CD14-positive monocyte (primary cell): ENCODE measurements around the gene CORO1C. TPM values are rescaled to one million over a fixed set of nuclear protein-coding genes. Genes with fewer than 3 reads are reported as not detected.

Experiments used
- DNase-seq, 3 donors: peaks; one replicate each; pipeline ENCODE4 v3.0.0-alpha.2; 2011 to 2022
- H2AFZ ChIP-seq: 2 replicates; pipeline ENCODE4 v1.6.0; 2012; ENCODE audit warnings: mild to moderate bottlenecking, low read depth, low read length, inconsistent platforms; ENCODE audit not compliant: insufficient read depth, poor library complexity, severe bottlenecking
- H3K27ac ChIP-seq, 2 donors: 1 replicate in 1 of 2; 2 replicates in 1 of 2; pipeline ENCODE4 v1.5.1; 2012 to 2013; ENCODE audit warnings: low read length in 2 of 2, control low read depth in 1 of 2, inconsistent platforms in 1 of 2, low read depth in 1 of 2, mild to moderate bottlenecking in 1 of 2
- H3K27me3 ChIP-seq, 2 donors: one replicate each; pipeline versions ENCODE4 v1.6.0 to v1.6.1; 2011 to 2013; ENCODE audit warnings: low read length in 2 of 2; ENCODE audit not compliant: control insufficient read depth in 2 of 2, insufficient read depth in 2 of 2
- H3K36me3 ChIP-seq, 2 donors: replicated peaks in 1 of 2; 1 replicate in 1 of 2; 2 replicates in 1 of 2; pipeline versions ENCODE4 v1.5.1 to v1.6.1; 2012 to 2013; ENCODE audit warnings: low read length in 2 of 2, control low read depth in 1 of 2, inconsistent platforms in 1 of 2, mild to moderate bottlenecking in 1 of 2; ENCODE audit not compliant: insufficient read depth in 2 of 2, control insufficient read depth in 1 of 2
- H3K4me1 ChIP-seq, 2 donors: 1 replicate in 1 of 2; 2 replicates in 1 of 2; pipeline versions ENCODE4 v1.5.1 to v1.6.1; 2012 to 2013; ENCODE audit warnings: low read length in 2 of 2, control low read depth in 1 of 2, inconsistent platforms in 1 of 2, mild to moderate bottlenecking in 1 of 2, moderate library complexity in 1 of 2; ENCODE audit not compliant: insufficient read depth in 2 of 2, control insufficient read depth in 1 of 2
- H3K4me2 ChIP-seq: replicated peaks from 2 replicates; pipeline ENCODE3; 2012; ENCODE audit warnings: low read length, moderate library complexity, mild to moderate bottlenecking; ENCODE audit not compliant: poor library complexity, severe bottlenecking; ENCODE audit errors: extremely low read depth
- H3K4me3 ChIP-seq, 3 experiments: fragments of 200-600 bp in 1 of 3; sonication (generic) in 1 of 3; replicated peaks in 1 of 3; 1 replicate in 2 of 3; 2 replicates in 1 of 3; pipeline ENCODE4 v1.5.1; 2011 to 2013; ENCODE audit warnings: low read length in 3 of 3, mild to moderate bottlenecking in 3 of 3, control low read depth in 2 of 3, low read depth in 2 of 3, inconsistent platforms in 1 of 3, moderate library complexity in 1 of 3
- H3K79me2 ChIP-seq: 2 replicates; pipeline ENCODE4 v1.6.0; 2012; ENCODE audit warnings: mild to moderate bottlenecking, control low read depth, inconsistent platforms, low read length, moderate library complexity; ENCODE audit not compliant: insufficient read depth
- H3K9ac ChIP-seq: 2 replicates; pipeline ENCODE4 v1.6.0; 2017; ENCODE audit warnings: low read length, mild to moderate bottlenecking; ENCODE audit not compliant: insufficient read depth, poor library complexity, severe bottlenecking
- H3K9me3 ChIP-seq, 2 donors: replicated peaks in 1 of 2; 1 replicate in 1 of 2; 2 replicates in 1 of 2; pipeline versions ENCODE4 v1.5.1 to v1.6.1; 2012 to 2013; ENCODE audit warnings: low read length in 2 of 2, control low read depth in 1 of 2; ENCODE audit not compliant: control insufficient read depth in 1 of 2, insufficient read depth in 1 of 2
- H4K20me1 ChIP-seq: 2 replicates; pipeline ENCODE4 v1.6.0; 2012; ENCODE audit warnings: mild to moderate bottlenecking, low read length, control low read depth, moderate library complexity; ENCODE audit not compliant: insufficient read depth
- H3K27ac Mint-ChIP-seq, 7 donors: one replicate each; pipeline ENCODE4 v1.8.0; 2020; ENCODE audit warnings: mild to moderate bottlenecking in 7 of 7, mixed read lengths in 7 of 7, moderate library complexity in 6 of 7, inconsistent platforms in 2 of 7
- H3K27me3 Mint-ChIP-seq, 3 donors: one replicate each; pipeline ENCODE4 v1.8.0; 2021 to 2022; ENCODE audit warnings: low read depth in 3 of 3, mild to moderate bottlenecking in 3 of 3, mixed read lengths in 3 of 3, moderate library complexity in 3 of 3, inconsistent platforms in 1 of 3
- H3K36me3 Mint-ChIP-seq, 2 donors: one replicate each; pipeline ENCODE4 v1.8.0; 2020; ENCODE audit warnings: mixed read lengths in 2 of 2, inconsistent platforms in 1 of 2, mild to moderate bottlenecking in 1 of 2
- H3K4me1 Mint-ChIP-seq: one replicate; pipeline ENCODE4 v1.8.0; 2020; ENCODE audit warnings: mild to moderate bottlenecking, mixed read lengths
- H3K4me3 Mint-ChIP-seq, 2 donors: one replicate each; pipeline ENCODE4 v1.8.0; 2020; ENCODE audit warnings: mild to moderate bottlenecking in 2 of 2, mixed read lengths in 2 of 2, moderate library complexity in 1 of 2
- H3K9me3 Mint-ChIP-seq, 7 donors: one replicate each; pipeline ENCODE4 v1.8.0; 2020 to 2022; ENCODE audit warnings: mixed read lengths in 7 of 7, mild to moderate bottlenecking in 6 of 7, moderate library complexity in 6 of 7, inconsistent platforms in 2 of 7
- CTCF ChIP-seq: fragments of 200-600 bp; IDR thresholded peaks from one replicate; pipeline ENCODE4 v1.8.0; 2022; ENCODE audit warnings: antibody characterized with exemption, mild to moderate bottlenecking
- WGBS: methylation state at CpG from one replicate; pipeline ENCODE4 v1.1.5; 2013; ENCODE audit warnings: missing lambda C conversion rate; ENCODE audit not compliant: insufficient coverage; 5-methylcytosine and 5-hydroxymethylcytosine counted together
- intact Hi-C, 2 donors: fragments of 100-400 bp; cut with micrococcal nuclease; formaldehyde crosslinking; loops; one replicate each; pipeline versions ENCODE4 v1.15.0 to v1.15.1; 2023
- polyA plus RNA-seq, 3 donors: library from polyadenylated mRNA; depleted of rRNA in 1 of 3; unstranded in 2 of 3; stranded (reverse) in 1 of 3; fragments of 300-500 nt in 2 of 3; fragments of >200 nt in 1 of 3; fragmentation: Illumina TruSeq in 2 of 3; gene quantifications; 1 replicate in 2 of 3; 2 replicates in 1 of 3; pipeline ENCODE4 v1.2.3, GENCODE V29; 2012 to 2021

Gene CORO1C
- polyA plus RNA-seq, 3 donors: 77.5 to 285 (median 229) TPM

GRCh38 chr12:108630481-108631207 lies 100.7 kb downstream of the CORO1C start:
- H3K4me3 Mint-ChIP-seq: peak overlapping the region; percentile 86 to 96
- peaks cover 28 to 43% of the 10 kb centered on the region in 2 donors for H3K36me3 Mint-ChIP-seq
- Histone ChIP-seq H3K9me3 (no peaks in the 10 kb centered on the region), H3K27ac (peak overlapping the region; percentile 66 to 81), H3K4me3 (peak overlapping the region in 1 of 3 experiments; percentile 88), H3K36me3 (peaks cover 17 to 22% of the 10 kb centered on the region in 2 donors), H3K9ac (peak overlapping the region; percentile 49), H2AFZ (no peak overlapping the region), H3K79me2 (peaks cover 85% of the 10 kb centered on the region), H3K4me1 (peaks cover 79 to 83% of the 10 kb centered on the region in 2 donors), H4K20me1 (peaks cover 49% of the 10 kb centered on the region), H3K27me3 (no peaks in the 10 kb centered on the region), H3K4me2 (peak overlapping the region; percentile 94)
- H3K9me3 Mint-ChIP-seq: peaks cover 0 to 5% (median 0%) of the 10 kb centered on the region in 7 donors
- peak overlapping the region; percentile 94 to 100 (median 97) for H3K27ac Mint-ChIP-seq
- 21% methylated on average over 6 of the region's 9 CpGs for WGBS
- peaks cover 77% of the 10 kb centered on the region for H3K4me1 Mint-ChIP-seq
- no peak for TF ChIP-seq CTCF
- H3K27me3 Mint-ChIP-seq: no peaks in the 10 kb centered on the region
- intact Hi-C loops: loop anchor here in 1 of 2 donors (5.0 kb wide), 1 partner anchor 68 kb away; the partner anchor contains the start of genes ISCU and SART3
- DNase-seq: peak in 2 of 3 donors; percentile 41 to 56

GRCh38 chr12:108629824-108630476 lies 101.4 kb downstream of the CORO1C start:
- Histone ChIP-seq H3K9me3 (no peaks in the 10 kb centered on the region), H3K9ac (peak overlapping the region; percentile 49), H4K20me1 (peaks cover 56% of the 10 kb centered on the region), H3K27ac (peak overlapping the region; percentile 66 to 81), H3K4me3 (peak overlapping the region in 1 of 3 experiments; percentile 88), H2AFZ (no peak overlapping the region), H3K79me2 (peaks cover 92% of the 10 kb centered on the region), H3K27me3 (no peaks in the 10 kb centered on the region), H3K4me1 (peaks cover 72 to 76% of the 10 kb centered on the region in 2 donors), H3K36me3 (peaks cover 22 to 29% of the 10 kb centered on the region in 2 donors), H3K4me2 (peak overlapping the region; percentile 94)
- peaks cover 74% of the 10 kb centered on the region for H3K4me1 Mint-ChIP-seq
- intact Hi-C loops: loop anchor here (5.0 to 10.0 kb wide), 3 partner anchors 68 to 465 kb away; partner anchors contain the start of genes ALKBH2 (in 1 of the 2), ISCU (in 1 of the 2), SART3 (in 1 of the 2) and UNG (in 1 of the 2)
- peak overlapping the region; percentile 58 to 86 for H3K4me3 Mint-ChIP-seq
- no peak for TF ChIP-seq CTCF
- H3K27me3 Mint-ChIP-seq: no peaks in the 10 kb centered on the region
- peak overlapping the region; percentile 94 to 100 (median 97) for H3K27ac Mint-ChIP-seq
- DNase-seq: peak; percentile 60 to 82 (median 65)
- H3K9me3 Mint-ChIP-seq: peaks cover 0 to 5% (median 0%) of the 10 kb centered on the region in 7 donors
- H3K36me3 Mint-ChIP-seq: peaks cover 35 to 49% of the 10 kb centered on the region in 2 donors
- 41% methylated on average over 17 of the region's 17 CpGs for WGBS
